SK-N-MC (cell line): Measurements from ENCODE around the gene S100A9.

Experiments used
- EZH2 ChIP-seq: fragments of 200-600 bp; sonication (generic); IDR thresholded peaks from one replicate; pipeline ENCODE4 v1.6.1; 2017; ENCODE audit warnings: antibody characterized with exemption
- POLR2AphosphoS5 ChIP-seq: IDR thresholded peaks from 2 replicates; pipeline ENCODE4 v1.6.1; 2012; ENCODE audit warnings: mild to moderate bottlenecking, low read depth, low read length, borderline replicate concordance

GRCh38 chr1:153310526-153310925 lies 47.1 kb upstream of the S100A9 start:
- TF ChIP-seq POLR2AphosphoS5 (no peak), EZH2 (no peak)
